Astrocyte of the spinal cord (primary cell): Measurements from ENCODE around the gene NSD2.

Experiments used
- DNase-seq: peaks from one replicate; pipeline ENCODE4 v3.0.0; 2011; ENCODE audit warnings: low read depth, low spot score
- H3K4me3 ChIP-seq: 2 replicates; pipeline ENCODE4 v1.5.1; 2011; ENCODE audit warnings: low read depth, mild to moderate bottlenecking, low read length, moderate library complexity
- CTCF ChIP-seq: IDR thresholded peaks from 2 replicates; pipeline ENCODE4 v1.5.1; 2012; ENCODE audit warnings: low read depth, mild to moderate bottlenecking, low read length, inconsistent platforms
- in situ Hi-C: cut with HindIII; loops from 2 replicates; pipeline ENCODE4 v1.10.0; 2017; ENCODE audit warnings: low sequenced_read_pairs

NSD2 gene

GRCh38 chr4:2006367-2006766 lies 135.2 kb downstream of the NSD2 start:
- DNase-seq, result no peak
- H3K4me3 ChIP-seq, result no peak overlapping the region
- no peak for TF ChIP-seq CTCF
- in situ Hi-C loops, result no loop called here

GRCh38 chr4:2006956-2007653 lies 135.9 kb downstream of the NSD2 start:
- DNase-seq, result no peak
- no peak for TF ChIP-seq CTCF
- H3K4me3 ChIP-seq, result peak overlapping the region; percentile 97
- in situ Hi-C loops, result no loop called here

GRCh38 chr4:2007804-2008670 lies 136.8 kb downstream of the NSD2 start:
- no peak for TF ChIP-seq CTCF
- in situ Hi-C loops, result no loop called here
- H3K4me3 ChIP-seq, result peak overlapping the region; percentile 97
- no peak for DNase-seq

GRCh38 chr4:2008671-2008920 lies 137.4 kb downstream of the NSD2 start:
- TF ChIP-seq CTCF, result no peak
- peak overlapping the region; percentile 97 for H3K4me3 ChIP-seq
- in situ Hi-C loops, result no loop called here
- no peak for DNase-seq

GRCh38 chr4:2008921-2009650 lies 137.9 kb downstream of the NSD2 start, which contains the start of gene NELFA:
Gene NELFA, minus strand, starts transcription at chr4:2008974. Its CDS starts 15 bp downstream, at chr4:2008959.
- H3K4me3 ChIP-seq, result peak within 1 kb of the TSS; percentile 97
- in situ Hi-C loops, result no loop called here
- peak; percentile 94 for DNase-seq
- no peak for TF ChIP-seq CTCF

GRCh38 chr4:2009651-2010233 lies 138.5 kb downstream of the NSD2 start:
- H3K4me3 ChIP-seq, result peak overlapping the region; percentile 97
- peak; percentile 43 for TF ChIP-seq CTCF
- in situ Hi-C loops, result no loop called here
- peak; percentile 45 for DNase-seq
